ENCODE results near the gene PDE7B. TPM values are rescaled to one million over a fixed set of nuclear protein-coding genes. Genes with fewer than 3 reads are reported as not detected.

The PDE7B gene
- polyA plus RNA-seq, 1 of the 3 experiments (the other 2 are of a cell fraction) = 1.9 TPM

DNA sequence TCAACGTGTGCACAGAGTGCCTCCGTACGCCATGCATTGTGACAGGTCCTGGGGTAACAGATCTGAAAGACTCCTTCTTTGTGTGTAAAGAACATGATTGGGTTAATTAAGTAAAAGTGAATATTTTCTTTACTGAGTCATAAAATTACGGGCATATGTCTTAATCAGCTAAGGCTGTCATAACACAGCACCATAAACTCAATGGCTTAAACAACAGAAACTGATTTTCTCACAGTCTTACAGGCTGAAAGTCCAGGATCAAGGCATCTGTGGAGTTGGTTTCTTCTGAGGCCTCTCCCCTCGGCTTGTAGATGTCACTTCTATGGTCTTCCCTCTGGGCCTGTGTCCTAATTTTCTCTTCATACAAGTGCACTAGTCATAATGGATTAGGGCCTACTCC, 221.7 kb downstream of the PDE7B start (continued):
- TF ChIP-seq SIN3A (IDR thresholded peaks at IDR 0.05; ENCODE audit: borderline replicate concordance, low read depth, low read length) = no peak

DNA sequence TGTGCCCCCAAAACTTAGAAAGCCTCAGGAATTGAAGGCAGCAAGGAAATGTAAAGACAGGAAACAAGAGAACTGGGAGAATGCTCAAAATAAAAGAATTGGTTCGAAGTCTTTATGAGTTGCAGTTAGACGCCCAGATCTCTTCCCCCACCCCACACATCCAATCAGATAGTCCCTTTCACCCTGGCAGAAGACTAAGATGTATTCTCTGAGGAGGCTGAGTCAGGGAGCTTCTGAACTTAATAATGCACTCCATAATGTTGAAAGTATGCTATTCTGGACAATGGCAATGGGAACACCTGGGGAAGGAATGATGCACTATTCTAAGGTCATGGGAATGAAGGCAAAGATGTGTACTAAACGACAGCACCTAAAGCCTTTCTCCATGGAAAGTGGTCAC, 225.0 kb downstream of the PDE7B start:
- H3K9me3 ChIP-seq = no peaks in the 10 kb centered on the region
- ChIA-PET POLR2A (no interaction called here), CTCF (interaction anchor here (1.1 kb wide), 1 partner anchor 13 kb away, joined by 4 read pairs; no protein-coding TSS in a partner anchor)
- H2AFZ ChIP-seq (ENCODE audit: low read depth) = no peak overlapping the region
- H4K20me1 ChIP-seq (ENCODE audit: insufficient read depth) = no peaks in the 10 kb centered on the region
- no peaks in the 10 kb centered on the region for H3K9me2 ChIP-seq
- H3K79me2 ChIP-seq (ENCODE audit: insufficient read depth) = no peaks in the 10 kb centered on the region
- peak overlapping the region in 1 of 2 experiments; percentile 97; a peak in 2 of 4 replicates for H3K27ac ChIP-seq (ENCODE audit: low read depth in 2 of 2, low read length in 1 of 2)
- 78% methylated on average over 3 of the region's 3 CpGs for WGBS (ENCODE audit: low lambda C conversion rate)
- H3K36me3 ChIP-seq (replicated peaks in 1 of 2; ENCODE audit: control insufficient read depth in 1 of 2, insufficient read depth in 2 of 2, low read length in 1 of 2) = no peaks in the 10 kb centered on the region
- TF ChIP-seq TEAD4 (IDR thresholded peaks at IDR 0.05; ENCODE audit: borderline replicate concordance, insufficient read depth) = no peak
- no peak for TF ChIP-seq SMC3 (IDR thresholded peaks at IDR 0.05; ENCODE audit: low read depth, low read length)
- TF ChIP-seq NFIC (IDR thresholded peaks at IDR 0.05; ENCODE audit: borderline replicate concordance) = no peak
- H3K4me1 ChIP-seq (ENCODE audit: control insufficient read depth in 1 of 2, insufficient read depth in 2 of 2, low read depth in 1 of 2, low read length in 1 of 2) = peaks cover 6 to 8% of the 10 kb centered on the region in 2 experiments
- H3K27me3 ChIP-seq (ENCODE audit: insufficient read depth) = no peaks in the 10 kb centered on the region
- no peak overlapping the region for H3K4me3 ChIP-seq (ENCODE audit: low read depth in 2 of 2, low read length in 1 of 2)
- DNase-seq = no peak
- H3K9ac ChIP-seq = no peak overlapping the region; the same call in 1 of the 2 replicates
- no peak overlapping the region for H3K4me2 ChIP-seq
- H3F3A ChIP-seq (replicated peaks; ENCODE audit: insufficient read depth) = peaks cover 15% of the 10 kb centered on the region

DNA sequence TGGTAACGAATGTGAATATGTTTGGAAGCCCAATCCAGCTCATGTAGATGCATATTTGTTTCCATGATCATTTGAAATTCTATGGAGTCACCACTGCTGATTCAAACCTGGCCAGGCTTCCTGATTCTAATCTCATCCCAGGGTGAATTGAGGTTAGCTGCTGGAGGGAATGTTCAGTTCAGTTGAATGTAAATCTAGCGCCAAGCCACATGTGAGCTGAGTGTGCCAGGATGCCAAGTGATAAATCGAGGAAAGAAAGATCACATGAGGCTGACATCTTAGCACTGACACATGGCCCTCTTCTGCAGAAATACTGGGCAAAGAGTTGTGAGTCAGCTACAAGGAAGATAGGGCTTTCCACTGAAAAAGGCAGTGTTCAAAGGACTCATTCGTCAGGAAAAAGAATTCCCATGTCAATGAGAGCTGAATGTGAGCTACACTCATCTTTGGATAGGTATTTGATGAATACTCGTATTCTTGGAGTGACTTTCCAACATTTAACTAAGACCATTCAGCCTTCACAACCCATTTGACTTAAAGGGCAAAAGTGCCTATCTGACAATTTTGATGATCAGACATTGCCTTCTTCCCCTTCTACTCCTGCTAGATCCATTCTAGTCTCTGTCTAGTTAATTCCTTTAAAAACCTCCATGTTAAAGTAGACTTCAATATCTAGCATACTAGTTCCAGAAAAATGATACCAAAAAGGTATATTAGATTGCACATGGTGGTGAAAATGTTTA, 226.5 kb downstream of the PDE7B start:
- Histone ChIP-seq H3K27ac (ENCODE audit: low read depth in 2 of 2, low read length in 1 of 2) (peak overlapping the region; percentile 78 to 97), H3F3A (replicated peaks; ENCODE audit: insufficient read depth) (peaks cover 15% of the 10 kb centered on the region), H3K27me3 (ENCODE audit: insufficient read depth) (no peaks in the 10 kb centered on the region), H3K4me3 (ENCODE audit: low read depth in 2 of 2, low read length in 1 of 2) (no peak overlapping the region), H3K9me3 (no peaks in the 10 kb centered on the region), H3K4me2 (no peak overlapping the region), H3K9ac (peak overlapping the region; percentile 60; the same call in 1 of the 2 replicates), H3K9me2 (no peaks in the 10 kb centered on the region), H4K20me1 (ENCODE audit: insufficient read depth) (no peaks in the 10 kb centered on the region), H3K4me1 (ENCODE audit: control insufficient read depth in 1 of 2, insufficient read depth in 2 of 2, low read depth in 1 of 2, low read length in 1 of 2) (peaks cover 6 to 8% of the 10 kb centered on the region in 2 experiments), H3K36me3 (replicated peaks in 1 of 2; ENCODE audit: control insufficient read depth in 1 of 2, insufficient read depth in 2 of 2, low read length in 1 of 2) (no peaks in the 10 kb centered on the region), H3K79me2 (ENCODE audit: insufficient read depth) (no peaks in the 10 kb centered on the region), H2AFZ (ENCODE audit: low read depth) (no peak overlapping the region)
- WGBS (ENCODE audit: low lambda C conversion rate) = 9% methylated on average over 5 of the region's 5 CpGs
- POLR2A ChIA-PET = no interaction called here
- CTCF ChIA-PET = interaction anchor here (1.1 to 1.5 kb wide), 3 partner anchors 12 to 148 kb away, joined by 4 read pairs; no protein-coding TSS in a partner anchor
- DNase-seq = peak; percentile 32
- TF ChIP-seq RXRA (IDR thresholded peaks at IDR 0.05; ENCODE audit: borderline replicate concordance, low read depth) (peak; percentile 97), FOXJ3 (CRISPR knock-in tag; IDR thresholded peaks at IDR 0.05) (0 out of 2 replicates have a peak, but pooled peaks have one; percentile 31), RFX5 (IDR thresholded peaks at IDR 0.05; ENCODE audit: low read length) (no peak), EP300 (IDR thresholded peaks at IDR 0.05; ENCODE audit: borderline replicate concordance in 1 of 2, low read depth in 1 of 2, low read length in 1 of 2) (peak; percentile 74 to 95), TCF12 (IDR thresholded peaks at IDR 0.05) (peak; percentile 95), GABPA (IDR thresholded peaks at IDR 0.05; ENCODE audit: low read depth) (no peak), FOXM1 (IDR thresholded peaks at IDR 0.05; ENCODE audit: low read depth) (peak; percentile 84), CHD2 (IDR thresholded peaks at IDR 0.05; ENCODE audit: low read length, partially characterized antibody) (no peak)
- TF ChIP-seq, protein P1, sequence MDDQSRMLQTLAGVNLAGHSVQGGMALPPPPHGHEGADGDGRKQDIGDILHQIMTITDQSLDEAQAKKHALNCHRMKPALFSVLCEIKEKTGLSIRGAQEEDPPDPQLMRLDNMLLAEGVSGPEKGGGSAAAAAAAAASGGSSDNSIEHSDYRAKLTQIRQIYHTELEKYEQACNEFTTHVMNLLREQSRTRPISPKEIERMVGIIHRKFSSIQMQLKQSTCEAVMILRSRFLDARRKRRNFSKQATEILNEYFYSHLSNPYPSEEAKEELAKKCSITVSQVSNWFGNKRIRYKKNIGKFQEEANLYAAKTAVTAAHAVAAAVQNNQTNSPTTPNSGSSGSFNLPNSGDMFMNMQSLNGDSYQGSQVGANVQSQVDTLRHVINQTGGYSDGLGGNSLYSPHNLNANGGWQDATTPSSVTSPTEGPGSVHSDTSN (IDR thresholded peaks at IDR 0.05) = peak; percentile 96
- TF ChIP-seq, protein P2, sequence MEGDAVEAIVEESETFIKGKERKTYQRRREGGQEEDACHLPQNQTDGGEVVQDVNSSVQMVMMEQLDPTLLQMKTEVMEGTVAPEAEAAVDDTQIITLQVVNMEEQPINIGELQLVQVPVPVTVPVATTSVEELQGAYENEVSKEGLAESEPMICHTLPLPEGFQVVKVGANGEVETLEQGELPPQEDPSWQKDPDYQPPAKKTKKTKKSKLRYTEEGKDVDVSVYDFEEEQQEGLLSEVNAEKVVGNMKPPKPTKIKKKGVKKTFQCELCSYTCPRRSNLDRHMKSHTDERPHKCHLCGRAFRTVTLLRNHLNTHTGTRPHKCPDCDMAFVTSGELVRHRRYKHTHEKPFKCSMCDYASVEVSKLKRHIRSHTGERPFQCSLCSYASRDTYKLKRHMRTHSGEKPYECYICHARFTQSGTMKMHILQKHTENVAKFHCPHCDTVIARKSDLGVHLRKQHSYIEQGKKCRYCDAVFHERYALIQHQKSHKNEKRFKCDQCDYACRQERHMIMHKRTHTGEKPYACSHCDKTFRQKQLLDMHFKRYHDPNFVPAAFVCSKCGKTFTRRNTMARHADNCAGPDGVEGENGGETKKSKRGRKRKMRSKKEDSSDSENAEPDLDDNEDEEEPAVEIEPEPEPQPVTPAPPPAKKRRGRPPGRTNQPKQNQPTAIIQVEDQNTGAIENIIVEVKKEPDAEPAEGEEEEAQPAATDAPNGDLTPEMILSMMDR (IDR thresholded peaks at IDR 0.05) = no peak
- TF ChIP-seq, protein P3, sequence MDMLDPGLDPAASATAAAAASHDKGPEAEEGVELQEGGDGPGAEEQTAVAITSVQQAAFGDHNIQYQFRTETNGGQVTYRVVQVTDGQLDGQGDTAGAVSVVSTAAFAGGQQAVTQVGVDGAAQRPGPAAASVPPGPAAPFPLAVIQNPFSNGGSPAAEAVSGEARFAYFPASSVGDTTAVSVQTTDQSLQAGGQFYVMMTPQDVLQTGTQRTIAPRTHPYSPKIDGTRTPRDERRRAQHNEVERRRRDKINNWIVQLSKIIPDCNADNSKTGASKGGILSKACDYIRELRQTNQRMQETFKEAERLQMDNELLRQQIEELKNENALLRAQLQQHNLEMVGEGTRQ (IDR thresholded peaks at IDR 0.05; ENCODE audit: borderline replicate concordance, low read depth, low read length) = no peak
- TF ChIP-seq, protein P4, sequence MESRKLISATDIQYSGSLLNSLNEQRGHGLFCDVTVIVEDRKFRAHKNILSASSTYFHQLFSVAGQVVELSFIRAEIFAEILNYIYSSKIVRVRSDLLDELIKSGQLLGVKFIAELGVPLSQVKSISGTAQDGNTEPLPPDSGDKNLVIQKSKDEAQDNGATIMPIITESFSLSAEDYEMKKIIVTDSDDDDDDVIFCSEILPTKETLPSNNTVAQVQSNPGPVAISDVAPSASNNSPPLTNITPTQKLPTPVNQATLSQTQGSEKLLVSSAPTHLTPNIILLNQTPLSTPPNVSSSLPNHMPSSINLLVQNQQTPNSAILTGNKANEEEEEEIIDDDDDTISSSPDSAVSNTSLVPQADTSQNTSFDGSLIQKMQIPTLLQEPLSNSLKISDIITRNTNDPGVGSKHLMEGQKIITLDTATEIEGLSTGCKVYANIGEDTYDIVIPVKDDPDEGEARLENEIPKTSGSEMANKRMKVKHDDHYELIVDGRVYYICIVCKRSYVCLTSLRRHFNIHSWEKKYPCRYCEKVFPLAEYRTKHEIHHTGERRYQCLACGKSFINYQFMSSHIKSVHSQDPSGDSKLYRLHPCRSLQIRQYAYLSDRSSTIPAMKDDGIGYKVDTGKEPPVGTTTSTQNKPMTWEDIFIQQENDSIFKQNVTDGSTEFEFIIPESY (IDR thresholded peaks at IDR 0.05; ENCODE audit: borderline replicate concordance, low read depth) = peak; percentile 50; the same call in 1 of the 2 replicates

All from SK-N-SH (cell line).